Putamen (tissue), 1 donor: Measurements from ENCODE around the gene NAIF1.
"Not testable (repeated sequence)": the region's sequence is repeated elsewhere in the genome, so short reads cannot be mapped to it uniquely, and the experiment has no call there.

Experiments
- DNase-seq: peaks from one replicate; pipeline ENCODE4 v3.0.0-alpha.2; 2016; ENCODE audit warnings: low spot score

Gene NAIF1

DNA sequence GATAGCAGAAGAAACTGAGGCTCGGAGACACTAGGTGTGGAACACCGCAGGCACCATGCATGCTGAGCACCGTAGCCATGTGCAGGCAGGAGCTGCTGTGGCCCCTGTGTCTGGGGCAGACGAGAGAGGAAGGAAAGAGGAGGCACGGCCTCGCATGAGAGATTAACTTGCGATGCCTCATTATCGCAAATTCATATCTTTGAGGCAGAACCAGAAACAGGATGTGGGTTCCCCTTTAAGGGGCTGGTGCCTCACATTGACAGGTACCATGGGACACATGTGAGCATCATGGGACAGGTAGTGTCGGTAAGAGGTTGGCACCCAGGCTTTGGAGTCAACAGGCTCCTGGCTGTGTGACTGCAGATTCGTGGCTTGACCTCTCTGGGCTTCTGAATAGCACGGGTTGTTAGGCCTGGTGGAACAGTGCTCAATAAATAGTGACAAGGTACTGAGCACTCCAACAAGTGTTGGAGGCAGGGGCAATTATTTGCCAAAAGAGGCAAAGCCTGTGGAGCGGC is 40.8 kb downstream of the NAIF1 start:
- DNase-seq, result no peak

DNA sequence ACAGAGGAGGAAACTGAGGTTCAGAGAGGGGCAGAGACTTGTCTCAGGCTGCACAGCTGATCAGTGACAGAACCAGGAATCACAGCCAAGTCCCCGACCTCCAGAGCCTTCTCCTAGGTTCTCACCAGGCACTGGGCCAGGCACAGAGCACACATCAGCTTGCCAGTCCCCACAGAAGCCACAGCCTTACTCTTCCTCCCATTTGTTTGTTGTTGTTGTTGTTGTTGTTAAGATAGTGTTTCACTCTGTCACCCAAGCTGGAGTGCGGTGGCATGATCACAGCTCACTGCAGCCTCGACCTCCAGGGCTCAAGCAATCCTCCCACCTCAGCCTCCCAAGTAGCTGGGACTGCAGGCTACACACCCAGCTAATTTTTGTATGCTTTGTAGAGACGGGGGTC is 41.4 kb downstream of the NAIF1 start:
- DNase-seq, result no peak

- no peak for DNase-seq
These were observed 42.3 kb downstream of the NAIF1 start for GRCh38 chr9:128024761-128025308.

DNA sequence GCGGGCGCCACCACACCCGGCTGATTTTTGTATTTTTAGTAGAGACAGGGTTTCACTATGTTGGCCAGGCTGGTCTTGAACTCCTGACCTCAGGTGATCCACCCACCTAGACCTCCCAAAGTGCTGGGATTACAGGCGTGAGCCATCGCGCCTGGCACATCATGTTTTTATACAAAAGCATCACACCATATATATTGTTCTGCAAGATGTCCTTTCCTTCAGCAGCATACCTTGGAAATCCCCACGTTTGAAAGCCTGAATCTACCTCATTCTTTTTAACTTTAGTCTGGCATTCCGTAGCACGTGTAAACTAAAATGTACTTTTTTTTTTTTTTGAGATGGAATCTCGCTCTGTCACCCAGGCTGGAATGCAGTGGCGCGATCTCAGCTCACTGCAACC is 43.4 kb downstream of the NAIF1 start:
- DNase-seq, result not testable (repeated sequence)

DNA sequence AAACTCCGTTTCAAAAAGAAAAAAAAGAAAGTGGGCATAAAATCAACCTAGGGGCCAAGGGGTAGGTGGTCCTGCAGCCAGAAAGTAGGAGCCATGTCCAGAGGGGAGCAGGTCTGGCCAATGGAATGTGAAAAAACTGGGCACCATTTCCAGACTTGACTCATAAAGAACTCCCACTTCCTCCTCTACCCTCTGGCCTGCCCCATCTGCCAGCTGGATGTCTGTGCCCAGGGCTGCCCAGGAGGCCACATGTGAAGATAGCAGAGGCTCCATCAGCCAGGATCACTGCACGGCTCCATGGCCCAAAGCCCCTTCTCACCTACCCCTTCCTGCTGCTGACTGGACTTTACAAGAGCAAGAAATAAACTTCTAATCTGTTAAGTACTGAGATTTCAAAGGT is 44.2 kb downstream of the NAIF1 start:
- DNase-seq, result no peak

DNA sequence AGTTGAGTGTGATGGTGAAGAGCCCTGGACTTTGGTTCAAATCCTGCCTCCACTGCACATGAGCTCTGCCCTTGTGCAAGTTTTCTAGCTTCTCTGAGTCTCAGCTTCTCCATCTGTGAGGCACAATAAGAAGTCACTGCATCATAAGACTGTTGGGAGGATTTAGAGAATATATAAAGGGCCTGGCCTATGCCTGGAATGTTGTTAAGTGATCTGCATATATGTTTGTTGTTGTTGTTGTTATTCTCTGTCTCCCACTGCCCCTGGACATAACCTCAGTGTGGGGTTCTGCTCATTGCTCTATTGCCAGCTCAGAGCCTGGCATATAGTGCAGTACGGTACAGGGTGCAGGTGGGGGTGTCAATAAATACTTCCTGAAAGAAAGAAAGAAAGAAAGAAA is 46.0 kb downstream of the NAIF1 start:
- DNase-seq, result no peak

- no peak for DNase-seq
These were observed 46.4 kb downstream of the NAIF1 start for GRCh38 chr9:128020692-128021091.

- DNase-seq, result no peak
These were observed 51.4 kb downstream of the NAIF1 start for GRCh38 chr9:128015696-128016095.
